NT2/D1 (cell line): Measurements from ENCODE around the gene YPEL1.
"Not testable (repeated sequence)": the region's sequence is repeated elsewhere in the genome, so short reads cannot be mapped to it uniquely, and the experiment has no call there.

Experiments
- SUZ12 ChIP-seq: IDR thresholded peaks from 2 replicates; pipeline ENCODE4 v1.6.1; 2011; ENCODE audit not compliant: insufficient read length, insufficient read depth; ENCODE audit errors: extremely low read depth
- ZNF274 ChIP-seq: IDR thresholded peaks from 2 replicates; pipeline ENCODE4 v1.6.1; 2011; ENCODE audit warnings: mild to moderate bottlenecking, low read depth, low read length

DNA sequence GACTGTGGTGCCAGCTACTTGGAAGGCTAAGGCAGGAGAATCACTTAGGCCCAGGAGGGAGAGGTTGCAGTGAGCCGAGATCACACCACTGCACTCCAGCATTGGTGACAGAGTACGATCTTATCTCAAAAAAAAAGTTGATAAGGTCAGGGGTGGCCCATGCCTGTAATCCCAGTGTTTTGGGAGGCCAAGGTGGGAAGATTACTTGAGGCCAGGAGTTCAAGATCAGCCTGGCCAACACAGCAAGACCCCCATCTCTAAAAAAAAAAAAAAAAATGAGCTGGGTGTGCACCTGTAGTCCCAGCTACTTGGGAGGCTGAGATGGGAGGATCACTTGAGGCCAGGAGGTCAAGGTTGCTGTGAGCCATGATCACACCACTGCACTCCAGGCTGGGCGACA is 6.4 kb downstream of the YPEL1 start:
- not testable (repeated sequence) for TF ChIP-seq SUZ12, ZNF274
